Calu3 (cell line): ENCODE data around the gene DHX34. TPM values are rescaled to one million over a fixed set of nuclear protein-coding genes. Genes with fewer than 3 reads are reported as not detected.
A peak's percentile ranks its signal among the peaks of the same experiment; 100 is the strongest.

Experiments used
- BruUV-seq: library from RNA; stranded (reverse); fragments of 400-500 nt; replicated peaks from 2 replicates; lab custom pipeline; 2021; lab: Mats Ljungman, UMichigan
- CTCF ChIA-PET: fragments of 300-600 bp; sonication (Branson Sonifier 250); formaldehyde crosslinking; loops from one replicate; lab custom pipeline; 2022; ENCODE audit warnings: antibody characterized with exemption; lab: Charles Lee
- DNase-seq: peaks from one replicate; pipeline ENCODE4 v3.0.0; 2022
- H3K27ac Mint-ChIP-seq: one replicate; pipeline ENCODE4 v1.8.0; 2022; ENCODE audit warnings: mixed read lengths; ENCODE audit not compliant: unreplicated experiment
- H3K27me3 Mint-ChIP-seq: one replicate; pipeline ENCODE4 v1.8.0; 2022; ENCODE audit warnings: mixed read lengths; ENCODE audit not compliant: unreplicated experiment
- H3K36me3 Mint-ChIP-seq: one replicate; pipeline ENCODE4 v1.8.0; 2022; ENCODE audit warnings: mild to moderate bottlenecking, moderate library complexity, mixed read lengths; ENCODE audit not compliant: insufficient read depth, unreplicated experiment
- H3K4me1 Mint-ChIP-seq: one replicate; pipeline ENCODE4 v1.8.0; 2022; ENCODE audit warnings: mild to moderate bottlenecking, low read depth, mixed read lengths; ENCODE audit not compliant: unreplicated experiment
- H3K4me3 Mint-ChIP-seq: one replicate; pipeline ENCODE4 v1.8.0; 2022; ENCODE audit warnings: mild to moderate bottlenecking, low read depth, moderate library complexity, mixed read lengths; ENCODE audit not compliant: unreplicated experiment
- H3K9me3 Mint-ChIP-seq: one replicate; pipeline ENCODE4 v1.8.0; 2022; ENCODE audit warnings: low read depth, mixed read lengths; ENCODE audit not compliant: unreplicated experiment
- intact Hi-C: fragments of 100-400 bp; cut with micrococcal nuclease; formaldehyde crosslinking; loops from one replicate; pipeline ENCODE4 v1.10.0; 2022; ENCODE audit not compliant: unreplicated experiment
- total RNA-seq: library from RNA; stranded (reverse); gene quantifications from 2 replicates; pipeline ENCODE4 v1.2.3, GENCODE V29; 2022
- TF ChIP-seq, protein P1 (sequence below): fragments of 200-600 bp; IDR thresholded peaks from one replicate; pipeline ENCODE4 v1.8.0; 2022; ENCODE audit warnings: antibody characterized with exemption; ENCODE audit not compliant: unreplicated experiment

Gene DHX34
- total RNA-seq, 1 experiment from 2014 or later = 51.6 TPM

DNA sequence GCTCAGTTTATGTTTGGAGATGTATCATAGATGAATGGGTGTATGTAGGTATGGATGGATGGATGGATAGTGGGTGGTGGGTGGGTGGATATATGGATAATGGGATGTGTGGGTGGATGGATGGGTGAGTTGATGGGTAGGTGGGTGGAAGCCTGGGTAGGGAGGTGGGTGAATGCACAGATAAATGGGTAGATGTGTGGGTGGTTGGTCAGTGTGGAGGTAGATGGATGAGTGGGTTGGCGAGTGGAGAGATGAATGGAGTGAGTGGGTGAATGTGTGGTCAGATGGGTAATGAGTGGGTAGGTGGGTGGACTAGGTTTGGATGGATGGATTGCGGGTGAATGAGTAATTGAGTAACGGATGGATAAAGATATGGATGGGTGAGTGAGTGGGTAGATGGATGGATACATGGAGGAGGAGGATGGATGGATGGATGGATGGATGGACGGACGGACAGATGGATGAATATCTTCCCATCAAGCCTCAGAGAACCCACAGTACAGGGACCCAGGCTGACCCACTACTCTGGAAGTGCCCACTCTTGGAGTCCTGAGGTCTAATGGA is 56.8 kb downstream of the DHX34 start:
- intact Hi-C loops = no loop called here
- peaks cover 2% of the 10 kb centered on the region for H3K9me3 Mint-ChIP-seq
- CTCF ChIA-PET = interaction anchor here (0.7 kb wide), 1 partner anchor 19 kb away, joined by 3 read pairs; no protein-coding TSS in a partner anchor
- H3K36me3 Mint-ChIP-seq = no peaks in the 10 kb centered on the region
- no peak overlapping the region for H3K27ac Mint-ChIP-seq
- TF ChIP-seq, protein P1, sequence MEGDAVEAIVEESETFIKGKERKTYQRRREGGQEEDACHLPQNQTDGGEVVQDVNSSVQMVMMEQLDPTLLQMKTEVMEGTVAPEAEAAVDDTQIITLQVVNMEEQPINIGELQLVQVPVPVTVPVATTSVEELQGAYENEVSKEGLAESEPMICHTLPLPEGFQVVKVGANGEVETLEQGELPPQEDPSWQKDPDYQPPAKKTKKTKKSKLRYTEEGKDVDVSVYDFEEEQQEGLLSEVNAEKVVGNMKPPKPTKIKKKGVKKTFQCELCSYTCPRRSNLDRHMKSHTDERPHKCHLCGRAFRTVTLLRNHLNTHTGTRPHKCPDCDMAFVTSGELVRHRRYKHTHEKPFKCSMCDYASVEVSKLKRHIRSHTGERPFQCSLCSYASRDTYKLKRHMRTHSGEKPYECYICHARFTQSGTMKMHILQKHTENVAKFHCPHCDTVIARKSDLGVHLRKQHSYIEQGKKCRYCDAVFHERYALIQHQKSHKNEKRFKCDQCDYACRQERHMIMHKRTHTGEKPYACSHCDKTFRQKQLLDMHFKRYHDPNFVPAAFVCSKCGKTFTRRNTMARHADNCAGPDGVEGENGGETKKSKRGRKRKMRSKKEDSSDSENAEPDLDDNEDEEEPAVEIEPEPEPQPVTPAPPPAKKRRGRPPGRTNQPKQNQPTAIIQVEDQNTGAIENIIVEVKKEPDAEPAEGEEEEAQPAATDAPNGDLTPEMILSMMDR = no peak
- H3K4me1 Mint-ChIP-seq = no peaks in the 10 kb centered on the region
- H3K27me3 Mint-ChIP-seq = peaks cover 92% of the 10 kb centered on the region
- DNase-seq = no peak
- H3K4me3 Mint-ChIP-seq = no peak overlapping the region
- no TSS peak for BruUV-seq

- Mint-ChIP-seq H3K4me1 (no peaks in the 10 kb centered on the region), H3K4me3 (no peak overlapping the region), H3K9me3 (peaks cover 2% of the 10 kb centered on the region), H3K27ac (no peak overlapping the region), H3K36me3 (no peaks in the 10 kb centered on the region), H3K27me3 (peaks cover 92% of the 10 kb centered on the region)
- intact Hi-C loops = no loop called here
- peak; percentile 35 for DNase-seq
- CTCF ChIA-PET = interaction anchor here (0.6 kb wide), 1 partner anchor 109 kb away, joined by 4 read pairs; no protein-coding TSS in a partner anchor
- TF ChIP-seq, protein P1 = no peak
- no TSS peak for BruUV-seq
Measured at GRCh38 chr19:47406711-47407416, 57.7 kb downstream of the DHX34 start.

GRCh38 chr19:47407417-47407774 is 58.3 kb downstream of the DHX34 start:
- Mint-ChIP-seq H3K36me3 (no peaks in the 10 kb centered on the region), H3K4me3 (no peak overlapping the region), H3K9me3 (peaks cover 2% of the 10 kb centered on the region), H3K27ac (no peak overlapping the region), H3K27me3 (peaks cover 96% of the 10 kb centered on the region), H3K4me1 (no peaks in the 10 kb centered on the region)
- CTCF ChIA-PET = interaction anchor here (0.6 kb wide), 1 partner anchor 109 kb away, joined by 4 read pairs; no protein-coding TSS in a partner anchor
- TF ChIP-seq, protein P1 = no peak
- intact Hi-C loops = no loop called here
- BruUV-seq = no TSS peak
- DNase-seq = no peak

GRCh38 chr19:47408156-47408938 is 59.2 kb downstream of the DHX34 start:
- no peak for DNase-seq
- CTCF ChIA-PET = no interaction called here
- TF ChIP-seq, protein P1 = no peak
- no TSS peak for BruUV-seq
- Mint-ChIP-seq H3K9me3 (peaks cover 2% of the 10 kb centered on the region), H3K4me3 (no peak overlapping the region), H3K36me3 (no peaks in the 10 kb centered on the region), H3K27me3 (peaks cover 96% of the 10 kb centered on the region), H3K4me1 (no peaks in the 10 kb centered on the region), H3K27ac (no peak overlapping the region)
- intact Hi-C loops = no loop called here
